NCI-H2171 treated with DMSO at 0.1 percent for 48 hours (cell line): ENCODE data around the gene DDX39B.
"Not testable (repeated sequence)": the region's sequence is repeated elsewhere in the genome, so short reads cannot be mapped to it uniquely, and the experiment has no call there.

Experiments
- DNase-seq: peaks from one replicate; lab custom pipeline; 2025; lab: John Stamatoyannopoulos, UW

The DDX39B gene

DNA sequence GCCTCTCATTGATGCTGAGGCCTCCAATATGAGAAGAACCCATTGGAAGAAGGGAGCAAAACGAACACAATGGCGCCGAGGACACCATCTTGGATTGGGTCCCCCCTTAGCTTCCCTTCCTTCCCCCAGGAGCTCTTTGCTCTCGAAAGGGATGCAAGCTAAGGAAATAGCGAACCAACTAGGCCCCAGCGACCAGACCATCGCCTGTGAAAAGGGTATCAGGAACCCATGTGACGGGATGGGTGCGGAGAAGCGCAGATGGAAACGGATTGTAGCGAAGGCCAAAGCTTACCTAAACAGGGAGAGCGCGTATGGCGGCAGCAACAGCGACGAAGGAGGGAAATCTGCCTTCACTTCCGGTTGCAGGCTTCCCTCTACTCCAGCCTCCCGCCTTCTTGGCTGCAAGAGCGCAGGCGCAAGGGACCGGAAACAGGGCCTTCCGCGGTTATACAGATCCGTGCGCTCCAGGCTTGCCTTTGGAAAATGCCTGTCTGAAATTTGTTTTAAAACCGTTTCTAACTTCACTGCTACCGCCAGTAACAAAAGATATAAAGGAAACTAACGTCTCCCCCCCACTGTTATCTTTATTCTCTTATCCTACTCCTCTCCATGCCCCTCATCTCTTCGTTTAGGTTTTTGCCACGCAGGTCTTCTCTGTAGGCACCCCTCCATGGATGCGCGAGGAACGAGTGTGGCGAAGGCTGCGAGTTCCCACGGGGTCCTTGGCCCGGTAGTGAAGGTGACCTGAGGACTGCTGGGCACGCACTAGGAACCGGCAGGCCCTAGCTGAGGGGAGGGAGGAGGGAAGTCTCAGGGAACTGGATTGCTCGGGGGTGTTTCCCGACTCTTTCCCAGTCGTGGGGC lies at the start of gene DDX39B:
Gene DDX39B (minus strand): TSS at position 346 of the 864 bp plus-strand sequence. CDS start 1,471 bp downstream, outside the sequence.
- peak; percentile 98 for DNase-seq

DNA sequence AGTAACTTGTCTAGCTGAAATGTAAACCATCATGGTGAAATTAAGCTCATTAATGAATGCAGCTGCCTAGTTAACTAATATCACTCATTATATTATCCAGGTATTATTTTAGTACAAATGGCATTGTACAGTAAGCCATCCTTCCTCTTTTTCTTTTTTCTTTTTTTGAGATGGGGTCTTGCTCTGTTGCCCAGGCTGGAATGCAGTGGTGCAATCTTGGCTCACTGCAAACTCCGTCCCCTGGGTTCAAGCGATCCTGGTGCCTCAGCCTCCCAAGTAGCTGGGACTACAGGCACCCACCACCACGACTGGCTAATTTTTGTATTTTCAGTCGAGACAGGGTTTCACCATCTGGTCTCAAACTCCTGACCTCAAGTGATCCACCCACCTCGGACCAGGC lies 48.9 kb upstream of the DDX39B start:
- not testable (repeated sequence) for DNase-seq

DNA sequence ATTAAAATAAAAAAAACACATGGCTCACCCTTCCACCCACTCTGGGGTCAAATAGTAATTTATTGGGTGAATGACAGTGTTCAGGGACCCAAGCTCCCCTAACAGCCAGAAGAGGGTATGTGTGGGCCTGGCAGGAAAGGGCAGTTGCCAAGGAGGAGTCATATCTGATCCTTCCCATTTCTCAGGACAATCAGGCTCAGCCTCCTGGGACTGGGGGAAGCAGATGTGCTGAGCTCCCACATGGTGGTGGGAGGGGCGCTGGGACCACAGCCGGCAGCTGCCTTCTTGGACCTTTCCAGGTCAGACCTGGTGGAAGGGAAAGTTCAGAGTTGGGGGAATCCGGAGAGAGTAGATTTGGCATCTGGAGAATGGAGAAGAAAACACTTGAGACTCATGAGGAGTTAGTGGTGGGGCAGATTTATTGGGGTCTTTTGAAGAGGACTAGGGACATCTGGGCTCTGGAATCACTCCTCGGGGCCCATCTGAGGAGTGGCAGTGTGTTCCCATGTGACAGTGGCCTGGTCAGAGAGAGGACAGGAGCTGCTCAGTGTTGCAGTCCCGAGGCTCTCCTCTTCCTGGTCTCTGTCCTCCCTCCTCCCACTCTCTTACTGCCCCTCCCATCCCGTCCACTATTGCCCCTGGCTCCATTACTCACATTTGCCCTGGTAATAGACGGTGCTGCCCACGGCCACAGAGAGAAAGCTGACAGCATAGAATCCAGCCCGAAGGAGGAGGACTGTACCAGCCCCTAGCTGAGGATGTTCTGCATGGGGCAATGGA lies 47.3 kb upstream of the DDX39B start:
- no peak for DNase-seq

DNA sequence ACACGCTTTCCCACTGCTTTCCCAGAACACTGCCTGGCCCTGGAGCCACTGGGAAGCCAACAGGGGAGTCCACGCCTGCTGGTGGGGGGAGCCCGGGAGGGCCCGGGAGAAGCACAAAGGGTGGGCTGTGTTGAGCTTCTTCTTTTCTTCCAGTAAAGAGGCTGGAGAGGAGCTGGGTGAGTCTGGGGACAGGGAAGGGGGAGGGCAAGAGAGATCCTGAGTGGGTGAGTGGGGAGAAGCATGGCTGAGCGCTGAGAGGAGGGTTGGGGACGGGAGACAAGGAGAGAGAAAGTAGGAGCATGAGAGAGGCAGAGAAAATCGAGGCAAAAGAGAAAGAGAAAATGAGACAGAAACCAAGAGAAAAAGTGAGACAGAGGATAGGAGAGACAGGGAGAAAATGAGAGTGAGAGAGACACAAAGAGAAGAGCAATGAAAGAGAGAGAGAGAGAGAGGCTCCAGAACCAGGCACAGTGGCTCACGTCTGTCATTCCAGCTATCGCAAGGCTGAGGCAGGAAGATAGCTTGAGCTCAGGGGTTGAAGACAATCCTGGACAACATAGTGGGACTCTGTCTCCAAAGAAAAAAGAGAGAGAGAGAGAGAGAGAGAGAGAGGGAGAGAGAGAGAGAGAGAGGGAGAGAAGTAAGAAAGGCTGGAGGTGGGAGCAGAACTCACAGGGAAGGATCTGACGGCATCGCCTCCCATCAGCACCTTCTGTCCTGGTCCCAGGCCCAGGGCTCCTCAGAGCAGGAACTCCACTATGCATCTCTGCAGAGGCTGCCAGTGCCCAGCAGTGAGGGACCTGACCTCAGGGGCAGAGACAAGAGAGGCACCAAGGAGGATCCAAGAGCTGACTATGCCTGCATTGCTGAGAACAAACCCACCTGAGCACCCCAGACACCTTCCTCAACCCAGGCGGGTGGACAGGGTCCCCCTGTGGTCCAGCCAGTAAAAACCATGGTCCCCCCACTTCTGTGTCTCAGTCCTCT lies 46.3 kb upstream of the DDX39B start:
- DNase-seq: no peak

DNA sequence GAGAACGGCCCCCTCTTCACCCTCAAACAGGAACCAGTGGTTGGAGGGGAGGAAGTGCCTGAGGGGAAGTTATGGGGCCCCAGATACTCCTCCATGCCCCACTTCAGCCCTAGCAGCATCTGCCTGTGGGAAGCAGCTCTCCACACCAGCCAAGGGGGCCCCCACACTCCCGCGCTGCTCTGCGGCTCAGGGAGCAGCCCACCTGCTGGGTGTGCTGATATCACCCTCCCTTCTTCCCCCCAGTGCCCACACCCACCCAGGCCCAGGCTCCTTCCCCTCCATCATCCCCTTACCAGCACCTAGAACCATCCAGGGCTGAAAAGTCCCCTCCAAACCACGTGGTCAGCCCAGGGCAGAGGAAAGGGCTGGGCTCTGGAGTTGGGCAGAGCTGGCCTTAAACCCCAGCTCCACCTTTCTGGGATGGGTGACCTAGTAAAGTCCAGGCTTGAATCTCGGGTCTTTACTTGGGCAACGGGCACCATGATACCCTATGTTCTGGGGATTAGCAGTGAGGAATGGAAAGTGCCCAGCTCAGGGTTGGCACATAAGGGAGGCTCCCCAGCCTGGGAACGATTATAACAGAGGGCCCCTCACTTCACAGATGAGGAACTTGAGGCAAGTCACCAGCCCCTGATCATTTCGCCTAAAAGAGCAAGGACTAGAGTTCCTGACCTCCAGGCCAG lies 44.9 kb upstream of the DDX39B start:
- DNase-seq: no peak

DNA sequence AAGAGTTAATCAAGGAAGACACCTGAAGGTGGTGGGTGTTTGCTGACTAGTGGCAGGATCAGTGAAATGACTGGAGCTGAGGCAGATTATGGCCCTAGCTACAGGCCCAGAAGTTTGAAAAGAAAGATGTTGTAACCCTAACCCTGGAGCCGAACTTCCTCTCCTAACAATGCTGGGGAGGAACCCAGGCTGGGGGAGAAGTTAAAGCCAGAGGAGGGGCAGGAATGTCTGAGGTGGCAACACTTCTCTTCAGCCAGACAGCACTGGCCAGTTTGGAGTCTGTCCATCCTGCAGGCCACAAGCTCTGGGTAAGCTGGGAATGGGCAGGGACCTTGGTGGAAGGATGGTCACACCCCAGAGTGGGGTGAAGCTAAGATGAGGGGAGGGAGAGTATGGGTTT lies 44.2 kb upstream of the DDX39B start, which contains the start of gene LST1:
Gene LST1 (plus strand): TSS at position 270 of the 400 bp plus-strand sequence. CDS start 1,023 bp downstream, outside the sequence.
- DNase-seq: no peak

DNA sequence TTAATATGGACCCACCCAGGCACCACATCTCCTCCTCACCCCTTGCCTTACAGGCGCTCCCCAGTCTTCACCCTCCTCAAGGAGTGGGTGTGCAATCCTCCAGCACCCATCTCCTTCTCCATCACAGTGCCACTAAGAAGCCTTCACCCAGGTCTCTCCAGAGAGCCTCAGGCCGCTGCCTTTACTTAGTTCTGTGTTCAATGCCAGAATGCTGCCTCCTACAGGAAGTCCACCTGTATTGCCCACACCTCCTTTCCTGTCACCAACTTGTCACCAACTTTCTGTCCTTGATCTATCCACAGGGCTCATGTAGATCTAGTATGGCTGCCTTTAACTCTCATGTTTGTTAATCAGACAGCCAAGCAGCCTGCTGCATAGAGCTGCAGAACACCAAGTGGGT lies 43.7 kb upstream of the DDX39B start:
- no peak for DNase-seq

DNA sequence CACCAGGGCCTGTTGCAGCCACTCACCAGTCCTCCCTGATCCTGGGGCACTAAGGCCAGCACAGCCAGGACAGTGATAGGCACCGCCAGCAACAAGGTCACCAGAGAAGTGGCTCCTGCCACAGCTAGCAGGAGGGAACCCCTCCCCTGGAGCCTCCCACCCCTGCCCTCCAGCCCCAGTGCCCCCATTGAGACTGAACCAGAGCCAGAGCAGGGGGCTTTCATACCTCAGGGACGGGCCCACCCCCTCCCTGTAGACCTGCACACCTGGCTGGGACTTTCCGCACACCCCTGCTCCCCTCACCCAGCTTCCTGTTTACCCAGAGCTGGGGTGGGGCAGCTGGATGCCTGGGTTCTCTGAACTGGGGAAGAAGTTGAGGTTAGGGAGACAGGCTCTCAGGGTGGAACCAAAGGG lies 40.4 kb upstream of the DDX39B start, which contains the start of gene LTB:
Gene LTB (minus strand): TSS at position 195 of the 414 bp plus-strand sequence. CDS start 7 bp downstream, at position 188.
- no peak for DNase-seq

DNA sequence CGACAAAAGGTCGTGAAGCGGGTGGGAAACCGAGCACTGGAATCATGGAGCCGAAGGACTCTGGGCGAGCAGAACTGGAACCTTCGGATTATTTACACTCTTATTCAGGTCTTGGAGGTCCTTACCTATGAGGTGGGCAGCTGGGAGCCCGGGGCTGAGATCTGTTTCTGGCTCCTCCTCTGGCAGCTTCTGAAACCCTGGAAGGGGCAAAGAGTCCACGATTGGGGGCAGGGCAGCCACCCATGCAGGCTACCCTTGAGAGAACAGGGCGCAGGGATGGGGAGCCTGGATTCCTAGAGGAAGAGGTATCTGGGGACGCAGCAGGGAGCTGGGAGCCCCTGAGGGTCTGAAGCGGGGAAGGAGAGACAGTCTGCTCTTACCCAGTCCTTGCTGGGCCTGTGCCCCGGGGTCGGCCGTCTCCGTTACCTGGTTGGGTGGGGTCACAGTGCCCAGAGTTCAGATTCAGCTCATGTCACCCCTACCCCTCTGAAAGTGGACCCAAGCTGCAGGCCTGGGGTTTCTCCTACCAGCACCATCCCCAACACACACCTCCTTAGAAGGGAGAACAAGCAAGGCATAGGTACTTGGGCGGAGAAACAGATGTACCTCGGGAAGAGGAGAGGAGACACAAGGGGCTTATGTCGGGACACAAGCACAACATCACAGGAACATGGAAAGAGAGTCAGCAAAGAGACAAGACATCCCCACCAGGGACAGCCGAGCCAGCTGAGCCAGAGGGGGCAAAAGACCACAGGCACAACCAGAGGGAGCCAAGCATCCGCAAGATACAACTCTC lies 39.8 kb upstream of the DDX39B start:
- no peak for DNase-seq

DNA sequence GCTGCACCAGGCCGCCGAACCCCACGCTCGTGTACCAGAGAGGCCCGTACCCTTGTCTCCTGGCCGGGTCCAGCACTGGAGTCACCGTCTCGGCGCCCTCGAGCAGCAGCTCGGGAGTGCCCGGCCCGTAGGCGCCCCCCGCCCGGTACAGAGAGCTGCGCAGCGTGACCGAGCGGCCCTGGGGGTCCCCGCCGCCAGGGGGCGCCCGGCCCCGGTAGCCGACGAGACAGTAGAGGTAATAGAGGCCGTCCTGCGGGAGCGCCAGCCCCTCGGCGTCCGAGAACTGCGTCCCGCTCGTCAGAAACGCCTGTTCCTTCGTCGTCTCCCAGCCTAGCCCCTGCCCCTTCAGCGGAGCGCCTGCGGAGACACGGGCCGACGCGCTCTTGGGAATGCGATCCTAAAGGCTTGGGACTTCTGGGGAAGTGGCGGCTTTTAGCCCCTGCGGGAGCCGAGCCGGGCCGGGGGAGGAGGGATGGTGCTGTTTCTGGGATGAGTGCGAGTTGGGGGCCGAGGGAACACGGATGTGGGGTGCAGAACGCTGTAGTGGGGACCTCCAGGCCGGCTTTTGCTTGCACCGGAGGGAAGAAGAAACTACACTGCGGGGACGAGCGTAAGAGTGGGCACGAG lies 39.1 kb upstream of the DDX39B start:
- peak; percentile 66 for DNase-seq

DNA sequence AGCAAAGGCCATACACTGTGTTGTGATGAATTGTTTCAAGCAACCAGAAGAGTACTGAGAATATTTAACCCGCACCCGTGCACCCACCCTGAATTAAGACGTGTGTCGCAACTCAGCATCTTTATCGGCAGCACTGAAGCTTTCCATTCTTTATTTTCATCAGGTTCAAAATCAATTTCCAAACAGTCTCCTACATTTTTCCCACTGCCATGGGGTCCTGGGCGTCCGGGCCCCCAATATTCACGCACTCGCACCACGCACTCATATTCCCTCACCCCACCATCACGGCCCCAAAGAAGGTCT lies 38.6 kb upstream of the DDX39B start:
- DNase-seq: no peak

DNA sequence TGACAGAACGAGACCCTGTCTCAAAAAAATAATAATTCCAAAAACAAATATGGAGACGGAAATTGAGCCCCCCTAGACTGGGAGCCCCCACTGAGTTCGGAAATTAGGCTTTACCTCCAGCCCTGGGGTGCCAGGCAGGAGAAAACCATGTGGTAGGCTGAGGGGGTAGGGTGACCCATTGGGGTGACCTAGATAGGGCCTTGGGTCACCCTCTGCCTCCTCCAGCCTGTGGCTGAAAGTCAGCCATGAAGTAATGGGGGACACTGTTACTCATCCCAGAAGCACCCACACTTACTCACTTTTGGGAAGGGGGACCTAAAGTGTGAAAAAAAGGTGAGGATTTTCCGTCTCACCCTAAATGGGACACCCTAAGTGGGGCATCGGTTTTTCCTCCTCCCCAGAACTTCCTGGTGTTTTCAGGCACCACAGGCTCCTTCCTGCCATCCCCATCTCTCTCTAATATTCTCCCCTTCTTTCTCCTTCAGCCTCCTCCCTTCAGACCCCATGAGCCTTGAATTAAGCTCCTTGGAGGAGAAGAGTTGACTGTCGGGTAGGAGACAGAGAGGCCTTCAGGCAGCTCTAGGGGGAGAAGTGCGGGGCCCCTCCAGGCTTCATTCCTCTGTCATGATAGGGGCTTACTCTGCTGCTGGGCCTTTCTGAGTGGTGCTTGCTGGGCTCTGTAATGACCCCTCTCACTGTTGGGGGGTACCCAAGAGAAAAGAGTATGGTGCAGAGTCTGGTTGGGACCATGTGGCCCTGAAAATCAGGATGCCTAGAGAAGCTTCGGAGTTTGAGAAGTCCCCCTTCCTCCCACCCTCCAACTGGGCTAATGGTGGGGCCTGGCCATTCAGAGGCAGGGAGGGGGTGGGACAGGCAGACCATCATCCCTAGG lies 38.0 kb upstream of the DDX39B start:
- no peak for DNase-seq

DNA sequence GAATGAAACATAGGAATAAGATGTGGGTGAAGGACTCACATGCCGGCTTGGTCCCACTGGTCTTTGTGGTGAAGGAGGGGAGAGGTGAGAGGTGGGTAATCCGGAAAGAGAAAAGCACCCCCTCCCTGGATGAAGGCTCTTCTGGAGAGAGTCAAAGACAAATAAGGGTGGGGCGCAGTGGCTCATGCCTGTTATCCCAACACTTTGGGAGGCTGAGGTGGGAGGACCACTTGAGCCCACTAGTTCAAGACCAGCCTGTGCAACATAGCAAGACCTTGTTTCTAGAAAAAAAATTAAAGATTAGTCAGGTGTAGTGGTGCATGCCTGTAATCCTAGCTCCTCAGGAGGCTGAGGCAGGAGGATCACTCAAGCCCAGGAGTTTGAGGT lies 37.3 kb upstream of the DDX39B start:
- DNase-seq: no peak

DNA sequence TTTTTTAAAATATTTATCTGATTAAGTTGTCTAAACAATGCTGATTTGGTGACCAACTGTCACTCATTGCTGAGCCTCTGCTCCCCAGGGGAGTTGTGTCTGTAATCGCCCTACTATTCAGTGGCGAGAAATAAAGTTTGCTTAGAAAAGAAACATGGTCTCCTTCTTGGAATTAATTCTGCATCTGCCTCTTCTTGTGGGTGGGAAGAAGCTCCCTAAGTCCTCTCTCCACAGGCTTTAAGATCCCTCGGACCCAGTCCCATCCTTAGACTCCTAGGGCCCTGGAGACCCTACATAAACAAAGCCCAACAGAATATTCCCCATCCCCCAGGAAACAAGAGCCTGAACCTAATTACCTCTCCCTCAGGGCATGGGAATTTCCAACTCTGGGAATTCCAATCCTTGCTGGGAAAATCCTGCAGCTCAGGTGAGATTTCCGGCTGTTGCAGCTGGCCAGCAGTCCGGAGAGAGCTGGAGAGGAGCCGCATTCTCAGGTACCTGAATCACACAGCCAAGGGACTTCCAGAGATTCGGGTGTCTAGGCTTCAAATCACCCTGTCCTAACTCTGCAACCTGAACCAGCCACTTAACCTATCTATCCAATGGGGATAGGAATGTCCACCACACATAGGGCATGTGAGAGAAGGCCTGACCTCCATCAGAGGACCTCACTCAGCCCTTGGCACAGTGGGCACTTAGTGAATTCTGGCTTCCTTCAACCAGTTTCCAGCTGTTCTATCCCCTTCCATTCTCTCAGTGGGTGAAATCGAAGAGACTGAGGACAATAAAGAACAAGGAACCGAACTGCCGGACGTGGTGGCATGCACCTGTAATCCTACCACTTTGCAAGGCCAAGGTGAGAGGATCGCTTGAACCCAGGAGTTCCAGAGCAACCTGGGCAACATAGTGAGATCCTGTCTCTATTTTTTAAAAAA lies 36.6 kb upstream of the DDX39B start:
- no peak for DNase-seq

DNA sequence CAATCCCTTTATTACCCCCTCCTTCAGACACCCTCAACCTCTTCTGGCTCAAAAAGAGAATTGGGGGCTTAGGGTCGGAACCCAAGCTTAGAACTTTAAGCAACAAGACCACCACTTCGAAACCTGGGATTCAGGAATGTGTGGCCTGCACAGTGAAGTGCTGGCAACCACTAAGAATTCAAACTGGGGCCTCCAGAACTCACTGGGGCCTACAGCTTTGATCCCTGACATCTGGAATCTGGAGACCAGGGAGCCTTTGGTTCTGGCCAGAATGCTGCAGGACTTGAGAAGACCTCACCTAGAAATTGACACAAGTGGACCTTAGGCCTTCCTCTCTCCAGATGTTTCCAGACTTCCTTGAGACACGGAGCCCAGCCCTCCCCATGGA lies 35.8 kb upstream of the DDX39B start:
- DNase-seq: no peak

DNA sequence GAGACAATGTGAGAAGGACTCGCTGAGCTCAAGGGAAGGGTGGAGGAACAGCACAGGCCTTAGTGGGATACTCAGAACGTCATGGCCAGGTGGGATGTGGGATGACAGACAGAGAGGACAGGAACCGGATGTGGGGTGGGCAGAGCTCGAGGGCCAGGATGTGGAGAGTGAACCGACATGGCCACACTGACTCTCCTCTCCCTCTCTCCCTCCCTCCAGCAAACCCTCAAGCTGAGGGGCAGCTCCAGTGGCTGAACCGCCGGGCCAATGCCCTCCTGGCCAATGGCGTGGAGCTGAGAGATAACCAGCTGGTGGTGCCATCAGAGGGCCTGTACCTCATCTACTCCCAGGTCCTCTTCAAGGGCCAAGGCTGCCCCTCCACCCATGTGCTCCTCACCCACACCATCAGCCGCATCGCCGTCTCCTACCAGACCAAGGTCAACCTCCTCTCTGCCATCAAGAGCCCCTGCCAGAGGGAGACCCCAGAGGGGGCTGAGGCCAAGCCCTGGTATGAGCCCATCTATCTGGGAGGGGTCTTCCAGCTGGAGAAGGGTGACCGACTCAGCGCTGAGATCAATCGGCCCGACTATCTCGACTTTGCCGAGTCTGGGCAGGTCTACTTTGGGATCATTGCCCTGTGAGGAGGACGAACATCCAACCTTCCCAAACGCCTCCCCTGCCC lies 35.2 kb upstream of the DDX39B start:
- no peak for DNase-seq
